ENCODE results near the gene LPIN2.

LPIN2 gene

DNA sequence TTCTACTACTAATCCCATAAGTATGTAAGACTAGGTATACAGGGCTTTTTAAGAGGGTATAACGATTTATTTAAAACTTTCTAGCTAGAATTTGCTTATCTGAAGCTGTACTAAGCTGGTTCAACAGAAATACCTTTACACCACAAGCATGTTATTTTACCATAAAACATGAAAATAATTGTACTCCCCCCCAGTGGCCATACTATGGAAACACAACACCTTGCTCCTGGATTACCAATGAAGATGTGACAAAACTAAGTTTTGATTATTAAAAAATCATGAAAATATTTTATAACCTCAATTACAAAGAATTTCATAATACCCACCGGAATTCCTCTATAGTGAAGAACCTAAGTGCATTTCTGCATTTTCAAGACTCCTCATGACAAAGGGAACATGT lies 27.3 kb downstream of the LPIN2 start:
- Histone ChIP-seq H3K27ac (peak overlapping the region in 1 of 2 donors; percentile 28), H3K9me3 (no peaks in the 10 kb centered on the region), H3K36me3 (no peaks in the 10 kb centered on the region), H3K4me1 (peaks cover 0 to 86% (median 43%) of the 10 kb centered on the region in 4 donors), H3K4me3 (no peak overlapping the region), H3K27me3 (no peaks in the 10 kb centered on the region)
- DNase-seq, result no peak
- TF ChIP-seq, protein P1, sequence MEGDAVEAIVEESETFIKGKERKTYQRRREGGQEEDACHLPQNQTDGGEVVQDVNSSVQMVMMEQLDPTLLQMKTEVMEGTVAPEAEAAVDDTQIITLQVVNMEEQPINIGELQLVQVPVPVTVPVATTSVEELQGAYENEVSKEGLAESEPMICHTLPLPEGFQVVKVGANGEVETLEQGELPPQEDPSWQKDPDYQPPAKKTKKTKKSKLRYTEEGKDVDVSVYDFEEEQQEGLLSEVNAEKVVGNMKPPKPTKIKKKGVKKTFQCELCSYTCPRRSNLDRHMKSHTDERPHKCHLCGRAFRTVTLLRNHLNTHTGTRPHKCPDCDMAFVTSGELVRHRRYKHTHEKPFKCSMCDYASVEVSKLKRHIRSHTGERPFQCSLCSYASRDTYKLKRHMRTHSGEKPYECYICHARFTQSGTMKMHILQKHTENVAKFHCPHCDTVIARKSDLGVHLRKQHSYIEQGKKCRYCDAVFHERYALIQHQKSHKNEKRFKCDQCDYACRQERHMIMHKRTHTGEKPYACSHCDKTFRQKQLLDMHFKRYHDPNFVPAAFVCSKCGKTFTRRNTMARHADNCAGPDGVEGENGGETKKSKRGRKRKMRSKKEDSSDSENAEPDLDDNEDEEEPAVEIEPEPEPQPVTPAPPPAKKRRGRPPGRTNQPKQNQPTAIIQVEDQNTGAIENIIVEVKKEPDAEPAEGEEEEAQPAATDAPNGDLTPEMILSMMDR (IDR thresholded peaks at IDR 0.05), result peak; percentile 45 to 56
- intact Hi-C loops (cut with DNase I; ENCODE audit: low total_unique reads), result no loop called here

- TF ChIP-seq, protein P1 (IDR thresholded peaks at IDR 0.05), result no peak
- peak overlapping the region in 1 of 2 donors; percentile 81 for H3K27ac ChIP-seq
Measured at GRCh38 chr18:2984703-2985261, 28.2 kb downstream of the LPIN2 start.

GRCh38 chr18:2984091-2984490 lies 28.9 kb downstream of the LPIN2 start:
- Histone ChIP-seq H3K27ac (peak overlapping the region in 1 of 2 donors; percentile 81), H3K36me3 (no peaks in the 10 kb centered on the region)

More at GRCh38 chr18:2984703-2985261, 28.2 kb downstream of the LPIN2 start:
- Histone ChIP-seq H3K27me3 (no peaks in the 10 kb centered on the region), H3K9me3 (no peaks in the 10 kb centered on the region), H3K4me1 (peaks cover 0 to 94% (median 52%) of the 10 kb centered on the region in 4 donors), H3K4me3 (no peak overlapping the region), H3K36me3 (no peaks in the 10 kb centered on the region)
- intact Hi-C loops (cut with DNase I; ENCODE audit: low total_unique reads), result no loop called here
- DNase-seq, result no peak

GRCh38 chr18:2983296-2983695 lies 29.6 kb downstream of the LPIN2 start:
- Histone ChIP-seq H3K27me3 (no peaks in the 10 kb centered on the region), H3K4me3 (no peak overlapping the region), H3K36me3 (no peaks in the 10 kb centered on the region), H3K9me3 (no peaks in the 10 kb centered on the region), H3K4me1 (peaks cover 0 to 98% (median 63%) of the 10 kb centered on the region in 4 donors), H3K27ac (peak overlapping the region; percentile 81 to 85)
- TF ChIP-seq, protein P1 (IDR thresholded peaks at IDR 0.05), result no peak
- intact Hi-C loops (cut with DNase I; ENCODE audit: low total_unique reads), result no loop called here
- DNase-seq, result no peak

More at GRCh38 chr18:2984091-2984490, 28.9 kb downstream of the LPIN2 start:
- intact Hi-C loops (cut with DNase I; ENCODE audit: low total_unique reads), result no loop called here
- TF ChIP-seq, protein P1 (IDR thresholded peaks at IDR 0.05), result no peak
- Histone ChIP-seq H3K27me3 (no peaks in the 10 kb centered on the region), H3K4me3 (no peak overlapping the region), H3K9me3 (no peaks in the 10 kb centered on the region), H3K4me1 (peaks cover 0 to 98% (median 59%) of the 10 kb centered on the region in 4 donors)
- DNase-seq, result no peak

DNA sequence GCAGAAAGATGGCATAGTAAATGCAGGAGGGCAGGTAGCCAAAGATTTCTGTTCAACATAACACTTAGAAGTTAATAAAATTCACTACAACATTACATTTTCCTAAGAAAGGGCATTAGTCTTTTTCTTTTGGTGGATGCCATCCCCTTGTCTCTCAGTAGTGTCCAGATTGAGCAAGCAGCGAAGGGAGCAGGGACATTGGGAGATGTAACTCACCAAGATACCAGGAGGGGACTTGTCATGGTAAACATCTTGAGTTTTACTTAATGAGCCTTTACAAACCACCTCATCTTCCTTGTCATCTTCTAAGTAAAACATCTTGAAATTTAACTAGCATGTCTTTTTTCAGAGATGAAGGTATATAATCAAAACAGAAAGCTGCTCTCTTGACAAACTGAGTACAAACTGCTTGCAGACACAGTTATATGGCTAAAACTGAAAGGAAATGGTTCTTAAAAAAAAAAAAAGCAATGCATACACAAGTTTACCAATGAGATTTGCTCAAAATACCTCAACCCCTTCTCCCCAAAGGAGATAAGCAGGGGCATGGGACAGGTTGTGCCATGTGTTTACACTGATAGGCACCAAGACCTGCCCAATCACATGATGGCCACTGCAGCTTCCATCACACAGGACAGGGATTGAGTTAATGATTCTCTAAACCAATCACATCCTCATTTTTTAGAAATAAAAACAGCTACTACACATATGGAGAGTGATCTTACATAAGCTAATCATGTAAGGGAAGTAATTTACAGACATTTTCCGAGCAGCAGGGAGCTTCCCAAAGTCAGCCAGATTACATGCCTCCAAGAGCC lies 30.3 kb downstream of the LPIN2 start:
- Histone ChIP-seq H3K4me3 (no peak overlapping the region), H3K27me3 (no peaks in the 10 kb centered on the region), H3K36me3 (no peaks in the 10 kb centered on the region), H3K27ac (peak overlapping the region; percentile 81 to 85), H3K4me1 (peaks cover 0 to 98% (median 68%) of the 10 kb centered on the region in 4 donors), H3K9me3 (no peaks in the 10 kb centered on the region)
- TF ChIP-seq, protein P1 (IDR thresholded peaks at IDR 0.05), result no peak
- DNase-seq, result no peak
- intact Hi-C loops (cut with DNase I; ENCODE audit: low total_unique reads), result no loop called here

Data from tibial artery (tissue), 4 donors.